Endodermal cell (in vitro differentiated cells): ENCODE measurements around the gene CPNE6. TPM values are rescaled to one million over a fixed set of nuclear protein-coding genes. Genes with fewer than 3 reads are reported as not detected.

Experiments
- DNase-seq: peaks from one replicate; pipeline ENCODE4 v3.0.0-alpha.2; 2017
- H3K27ac ChIP-seq: 2 replicates; pipeline ENCODE4 v1.5.1; 2013; ENCODE audit warnings: mild to moderate bottlenecking, low read depth, low read length, moderate library complexity
- H3K27me3 ChIP-seq: 2 replicates; pipeline ENCODE4 v1.6.1; 2013; ENCODE audit warnings: mild to moderate bottlenecking, low read length, moderate library complexity; ENCODE audit not compliant: insufficient read depth, control insufficient read depth, poor library complexity, severe bottlenecking
- H3K36me3 ChIP-seq: 2 replicates; pipeline ENCODE4 v1.7.0; 2013; ENCODE audit warnings: mild to moderate bottlenecking, low read length, moderate library complexity; ENCODE audit not compliant: control insufficient read depth, insufficient read depth
- H3K4me1 ChIP-seq: one replicate; pipeline ENCODE4 v1.7.0; 2013; ENCODE audit warnings: low read length; ENCODE audit not compliant: control insufficient read depth, insufficient read depth
- H3K4me3 ChIP-seq: 2 replicates; pipeline ENCODE4 v1.5.1; 2013; ENCODE audit warnings: mild to moderate bottlenecking, low read length, moderate library complexity
- H3K9ac ChIP-seq: 2 replicates; pipeline ENCODE4 v1.6.1; 2013; ENCODE audit warnings: mild to moderate bottlenecking, low read length, moderate library complexity; ENCODE audit not compliant: poor library complexity, severe bottlenecking; ENCODE audit errors: extremely low read depth
- H3K9me3 ChIP-seq: 2 replicates; pipeline ENCODE4 v1.6.1; 2013; ENCODE audit warnings: mild to moderate bottlenecking, low read length, moderate library complexity; ENCODE audit not compliant: control insufficient read depth
- H3K27ac Mint-ChIP-seq: 2 replicates; pipeline ENCODE4 v1.8.0; 2020; ENCODE audit warnings: mixed read lengths
- H3K27me3 Mint-ChIP-seq: 2 replicates; pipeline ENCODE4 v1.8.0; 2021; ENCODE audit warnings: mild to moderate bottlenecking, mixed read lengths; ENCODE audit not compliant: insufficient read depth
- H3K36me3 Mint-ChIP-seq: 2 replicates; pipeline ENCODE4 v1.8.0; 2020; ENCODE audit warnings: low read depth, mixed read lengths
- H3K4me1 Mint-ChIP-seq: 2 replicates; pipeline ENCODE4 v1.8.0; 2020; ENCODE audit warnings: mixed read lengths
- H3K4me3 Mint-ChIP-seq: 2 replicates; pipeline ENCODE4 v1.8.0; 2020; ENCODE audit warnings: mild to moderate bottlenecking, moderate library complexity, mixed read lengths
- H3K9me3 Mint-ChIP-seq: 2 replicates; pipeline ENCODE4 v1.8.0; 2020; ENCODE audit warnings: mild to moderate bottlenecking, mixed read lengths
- WGBS, 2 experiments: methylation state at CpG; one replicate each; pipeline versions ENCODE4 v1.1.5 to v1.1.7; 2013; ENCODE audit warnings: missing lambda C conversion rate in 2 of 2, mixed read lengths in 1 of 2; ENCODE audit not compliant: insufficient coverage in 1 of 2, insufficient read length in 1 of 2; 5-methylcytosine and 5-hydroxymethylcytosine counted together
- total RNA-seq, 2 donors: library from RNA; stranded (reverse); fragmentation: NEBNext Ultra II Directional in 1 of 2; extraction: Animal tissue kit (Norgen Biotek cat#: 25700) in 1 of 2; gene quantifications; 2 replicates in 1 of 2; 3 replicates in 1 of 2; pipeline ENCODE4 v1.2.1, GENCODE V29; 2021
- TF ChIP-seq, protein P1 (sequence below): fragments of 200-600 bp; sonication (generic); conservative IDR thresholded peaks from 2 replicates; pipeline ENCODE4 v1.5.0; 2021; ENCODE audit warnings: antibody characterized with exemption, mild to moderate bottlenecking

CPNE6 gene
- total RNA-seq, 2 donors from 2014 or later = not detected

DNA sequence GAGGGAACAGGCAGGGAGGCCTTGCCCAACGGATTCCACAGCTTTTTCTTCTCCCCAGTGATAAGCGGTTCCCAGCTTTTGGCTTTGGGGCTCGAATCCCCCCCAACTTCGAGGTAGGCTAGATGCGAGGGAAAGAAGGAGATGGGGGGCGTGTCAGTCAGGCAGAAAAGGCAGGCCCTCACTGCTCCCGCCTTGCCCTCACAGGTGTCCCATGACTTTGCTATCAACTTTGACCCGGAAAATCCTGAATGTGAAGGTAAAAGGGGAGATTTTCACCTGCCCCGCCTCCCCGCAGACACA, 4.9 kb downstream of the CPNE6 start:
- no peaks in the 10 kb centered on the region for H3K9me3 Mint-ChIP-seq
- no peak overlapping the region for H3K4me3 Mint-ChIP-seq
- Histone ChIP-seq H3K27me3 (peaks cover 24% of the 10 kb centered on the region), H3K4me3 (no peak overlapping the region), H3K9me3 (no peaks in the 10 kb centered on the region), H3K9ac (no peak overlapping the region), H3K4me1 (peaks cover 16% of the 10 kb centered on the region), H3K27ac (no peak overlapping the region), H3K36me3 (no peaks in the 10 kb centered on the region)
- peaks cover 22% of the 10 kb centered on the region for H3K27me3 Mint-ChIP-seq
- no peak overlapping the region for H3K27ac Mint-ChIP-seq
- TF ChIP-seq, protein P1, sequence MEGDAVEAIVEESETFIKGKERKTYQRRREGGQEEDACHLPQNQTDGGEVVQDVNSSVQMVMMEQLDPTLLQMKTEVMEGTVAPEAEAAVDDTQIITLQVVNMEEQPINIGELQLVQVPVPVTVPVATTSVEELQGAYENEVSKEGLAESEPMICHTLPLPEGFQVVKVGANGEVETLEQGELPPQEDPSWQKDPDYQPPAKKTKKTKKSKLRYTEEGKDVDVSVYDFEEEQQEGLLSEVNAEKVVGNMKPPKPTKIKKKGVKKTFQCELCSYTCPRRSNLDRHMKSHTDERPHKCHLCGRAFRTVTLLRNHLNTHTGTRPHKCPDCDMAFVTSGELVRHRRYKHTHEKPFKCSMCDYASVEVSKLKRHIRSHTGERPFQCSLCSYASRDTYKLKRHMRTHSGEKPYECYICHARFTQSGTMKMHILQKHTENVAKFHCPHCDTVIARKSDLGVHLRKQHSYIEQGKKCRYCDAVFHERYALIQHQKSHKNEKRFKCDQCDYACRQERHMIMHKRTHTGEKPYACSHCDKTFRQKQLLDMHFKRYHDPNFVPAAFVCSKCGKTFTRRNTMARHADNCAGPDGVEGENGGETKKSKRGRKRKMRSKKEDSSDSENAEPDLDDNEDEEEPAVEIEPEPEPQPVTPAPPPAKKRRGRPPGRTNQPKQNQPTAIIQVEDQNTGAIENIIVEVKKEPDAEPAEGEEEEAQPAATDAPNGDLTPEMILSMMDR = no peak
- H3K36me3 Mint-ChIP-seq = no peaks in the 10 kb centered on the region
- 93 to 95% methylated on average over 4 to 10 of the region's 10 CpGs for WGBS, 2 experiments
- no peak for DNase-seq
- peaks cover 27% of the 10 kb centered on the region for H3K4me1 Mint-ChIP-seq

DNA sequence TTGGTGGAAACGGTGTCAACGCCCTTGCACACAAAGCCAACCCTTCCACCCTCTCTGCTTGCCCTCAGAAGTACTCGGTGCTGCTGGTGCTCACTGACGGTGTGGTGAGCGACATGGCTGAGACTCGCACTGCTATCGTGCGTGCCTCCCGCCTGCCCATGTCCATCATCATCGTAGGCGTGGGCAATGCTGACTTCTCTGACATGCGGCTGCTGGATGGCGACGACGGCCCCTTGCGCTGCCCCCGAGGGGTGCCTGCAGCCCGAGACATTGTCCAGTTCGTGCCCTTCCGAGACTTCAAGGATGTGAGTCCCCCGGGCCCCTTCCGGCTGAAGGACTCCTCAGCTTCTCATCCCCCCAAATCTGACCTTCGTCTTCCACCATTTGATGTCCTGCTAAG, 5.7 kb downstream of the CPNE6 start:
- no peak for DNase-seq
- Histone ChIP-seq H3K27ac (no peak overlapping the region), H3K9ac (no peak overlapping the region), H3K4me3 (no peak overlapping the region), H3K9me3 (no peaks in the 10 kb centered on the region), H3K4me1 (peaks cover 20% of the 10 kb centered on the region), H3K36me3 (no peaks in the 10 kb centered on the region), H3K27me3 (peaks cover 28% of the 10 kb centered on the region)
- Mint-ChIP-seq H3K4me3 (no peak overlapping the region), H3K36me3 (no peaks in the 10 kb centered on the region), H3K9me3 (no peaks in the 10 kb centered on the region), H3K4me1 (peaks cover 31% of the 10 kb centered on the region), H3K27ac (no peak overlapping the region), H3K27me3 (peaks cover 26% of the 10 kb centered on the region)
- WGBS, 2 experiments = 92 to 98% methylated on average over 22 to 23 of the region's 23 CpGs
- TF ChIP-seq, protein P1 = no peak

DNA sequence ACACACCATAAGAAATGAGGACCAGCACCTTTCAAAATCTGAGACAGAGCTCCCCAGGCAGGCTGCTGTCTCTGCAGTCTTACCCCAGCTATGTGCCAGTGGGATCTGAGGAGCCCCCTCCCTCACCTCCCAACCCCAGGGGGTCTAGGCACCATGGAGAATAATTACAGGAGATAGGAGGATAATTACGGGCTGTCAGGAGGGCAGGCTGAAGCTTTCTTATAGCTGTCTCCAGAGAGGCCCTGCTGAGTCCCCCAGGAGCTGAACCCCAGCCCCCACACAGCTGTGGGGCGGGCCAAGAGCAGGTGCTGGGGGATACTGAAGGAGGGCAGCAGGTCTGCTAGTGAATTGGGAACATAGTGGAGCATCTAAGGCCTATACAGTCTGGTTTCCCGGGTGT, 6.8 kb downstream of the CPNE6 start:
- H3K4me1 ChIP-seq = peaks cover 22% of the 10 kb centered on the region
- H3K27ac ChIP-seq = no peak overlapping the region
- H3K27me3 Mint-ChIP-seq = peaks cover 36% of the 10 kb centered on the region
- H3K4me3 ChIP-seq = no peak overlapping the region
- H3K9me3 Mint-ChIP-seq = no peaks in the 10 kb centered on the region
- no peak for DNase-seq
- peaks cover 39% of the 10 kb centered on the region for H3K27me3 ChIP-seq
- no peaks in the 10 kb centered on the region for H3K36me3 ChIP-seq
- peaks cover 34% of the 10 kb centered on the region for H3K4me1 Mint-ChIP-seq
- no peak overlapping the region for H3K9ac ChIP-seq
- 70 to 100% methylated on average over 2 to 3 of the region's 3 CpGs for WGBS, 2 experiments
- no peaks in the 10 kb centered on the region for H3K36me3 Mint-ChIP-seq
- H3K4me3 Mint-ChIP-seq = no peak overlapping the region
- TF ChIP-seq, protein P1 = no peak
- no peak overlapping the region for H3K27ac Mint-ChIP-seq
- H3K9me3 ChIP-seq = no peaks in the 10 kb centered on the region
